CD4-positive, alpha-beta T cell treated with Interleukin-6 for 4 hours (primary cell): ENCODE results near the gene PTPRA.

ENCODE experiments used
- DNase-seq: peaks from one replicate; pipeline ENCODE4 v3.0.0-alpha.2; 2020; ENCODE audit warnings: mixed read lengths

The PTPRA gene

DNA sequence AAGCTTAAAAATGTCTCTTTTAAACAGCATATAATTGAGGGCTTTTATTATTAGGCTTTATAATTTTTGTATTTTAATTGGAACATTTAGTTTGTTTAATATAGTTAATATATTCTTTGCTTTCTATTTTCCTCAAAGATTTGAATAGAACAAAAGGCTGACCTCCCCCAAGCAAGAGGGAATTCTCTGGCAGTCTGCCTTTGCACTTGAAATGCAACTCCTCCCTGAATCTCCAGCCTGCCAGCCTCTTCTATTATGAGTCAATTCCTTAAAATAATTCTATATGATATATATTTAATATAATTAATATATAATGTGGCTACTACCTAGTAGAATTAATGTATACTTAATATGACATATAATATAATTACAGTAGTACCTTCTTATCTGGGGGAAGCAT lies 69.2 kb downstream of the PTPRA start:
- no peak for DNase-seq

DNA sequence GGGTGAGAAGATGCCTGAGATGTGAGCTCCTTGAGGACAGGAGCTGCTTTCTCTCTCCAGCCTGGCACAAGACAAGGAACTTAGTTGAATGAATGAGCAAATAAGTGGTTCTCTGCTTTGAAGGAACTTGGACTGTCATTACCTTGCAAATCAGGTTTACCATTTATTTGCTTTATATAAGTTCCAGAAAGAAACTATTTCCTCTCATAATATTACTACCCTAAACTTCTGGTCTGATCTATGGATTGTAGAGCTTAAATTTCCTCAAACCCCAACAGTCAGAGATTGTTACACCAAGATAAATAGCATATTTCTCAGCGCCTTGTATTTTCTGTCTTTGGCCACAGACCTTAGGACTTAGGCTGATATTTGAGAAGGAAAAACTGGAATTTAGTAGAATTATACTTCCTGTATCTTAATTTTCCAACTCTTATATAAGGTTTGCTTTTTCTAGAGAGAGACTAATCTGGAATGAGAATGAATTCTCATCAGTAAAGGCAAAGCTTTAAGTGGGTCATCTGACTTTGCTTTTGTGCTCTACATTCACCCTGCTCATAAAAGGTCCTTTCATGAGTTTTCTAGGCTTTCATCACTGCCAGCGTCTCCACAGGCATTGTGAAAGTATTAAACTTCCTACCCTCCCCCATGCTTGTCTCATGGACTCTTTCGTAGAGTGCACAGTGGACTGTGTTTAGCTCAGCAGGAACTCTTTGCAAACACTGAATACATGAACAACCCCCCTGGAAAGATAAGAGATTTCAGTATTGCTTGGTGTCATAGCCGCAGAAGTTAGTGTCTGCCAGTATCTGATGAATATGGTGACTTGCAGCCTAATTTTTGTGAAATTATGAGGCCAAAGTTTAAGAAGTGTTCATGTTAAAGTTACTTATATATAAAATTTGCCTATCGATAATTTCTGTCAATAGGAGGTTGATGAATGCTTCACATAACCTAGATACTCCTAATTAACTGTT lies 74.0 kb downstream of the PTPRA start:
- DNase-seq = no peak

DNA sequence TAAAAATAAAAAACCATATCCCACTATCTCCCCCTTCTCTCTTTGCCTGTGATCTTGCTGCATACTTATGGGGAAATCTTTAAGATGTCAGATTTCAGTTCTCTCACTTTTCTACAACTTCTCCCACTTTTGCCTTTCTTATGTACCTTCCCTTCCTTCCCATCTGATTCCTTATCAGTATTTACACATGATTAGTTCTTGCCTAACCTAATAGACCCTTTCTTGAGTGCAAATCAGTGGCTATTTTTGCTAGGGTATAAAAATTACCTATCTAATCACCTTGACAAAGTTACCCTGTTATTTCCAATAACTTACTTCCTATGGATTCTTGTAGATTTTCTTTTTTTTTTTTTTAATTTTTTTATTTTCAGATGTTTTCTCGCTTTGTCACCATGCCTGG lies 75.7 kb downstream of the PTPRA start:
- no peak for DNase-seq

DNA sequence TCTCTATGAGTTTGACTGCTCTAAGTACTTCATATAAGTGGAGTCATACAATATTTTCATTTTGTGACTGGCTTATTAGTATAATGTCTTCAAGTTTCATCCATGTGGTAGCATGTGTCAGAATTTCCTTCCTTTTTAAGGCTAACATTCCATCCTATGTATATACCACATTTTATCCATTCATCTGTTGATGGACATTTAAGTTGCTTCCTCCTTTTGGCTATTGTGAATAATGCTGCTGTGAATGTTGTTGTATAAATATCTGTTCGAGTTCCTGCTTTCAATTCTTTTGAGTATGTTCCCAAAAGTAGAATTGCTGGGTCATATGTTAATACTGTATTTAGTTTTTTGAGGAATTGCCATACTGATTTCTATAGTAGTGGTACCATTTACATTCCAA lies 79.5 kb downstream of the PTPRA start:
- no peak for DNase-seq

DNA sequence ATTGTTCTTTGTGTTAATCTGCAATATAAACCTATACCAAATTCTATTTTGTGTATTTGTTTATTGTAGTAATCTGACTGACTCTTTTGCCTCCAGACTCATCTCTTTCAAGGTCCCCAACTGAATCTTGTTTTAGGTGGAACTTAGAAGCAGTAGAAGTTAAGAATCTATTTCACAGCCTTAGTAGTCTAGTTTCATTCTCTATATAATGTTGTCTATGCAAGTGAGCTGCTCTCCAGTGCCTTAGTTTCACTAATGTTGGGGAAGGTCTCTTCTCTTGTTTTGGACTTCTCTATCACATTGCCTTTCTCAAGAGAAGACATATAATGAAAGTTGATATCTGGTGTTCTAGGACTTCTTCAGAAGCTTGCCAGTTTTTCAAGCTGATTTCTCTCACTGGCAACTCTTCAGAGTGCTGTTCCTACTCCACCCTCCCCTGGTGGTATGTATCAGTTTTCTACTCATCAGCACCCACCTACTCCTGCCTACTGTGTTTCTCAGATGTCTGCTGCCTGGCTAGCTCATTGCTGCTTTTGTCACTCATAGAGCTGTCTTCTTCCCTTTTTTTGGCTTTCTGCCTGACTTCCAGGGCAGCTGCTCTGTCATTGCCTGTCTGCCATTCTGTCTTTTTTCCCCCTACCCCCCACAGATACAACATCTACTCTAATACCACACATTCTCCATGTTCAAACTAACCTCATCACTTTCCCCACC lies 82.1 kb downstream of the PTPRA start:
- DNase-seq = no peak

DNA sequence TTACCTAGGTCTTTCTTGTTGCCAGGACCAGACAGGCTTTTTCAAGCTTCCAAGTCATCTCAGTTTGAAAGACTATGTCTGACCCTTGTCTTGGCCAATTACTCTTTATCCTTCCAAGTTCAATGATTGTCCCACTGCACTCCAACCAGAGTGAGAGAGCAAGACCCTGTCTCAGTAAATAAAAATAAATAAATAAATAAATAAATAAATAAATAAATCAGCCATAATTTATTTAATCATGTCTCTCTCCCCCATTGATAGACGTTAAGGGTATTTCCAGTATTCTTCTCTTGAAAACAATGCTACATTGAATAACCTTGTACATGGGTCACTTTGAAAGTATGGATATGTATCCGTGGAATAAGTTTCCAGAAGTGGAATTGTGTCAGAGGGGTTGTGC lies 83.2 kb downstream of the PTPRA start:
- DNase-seq = no peak

DNA sequence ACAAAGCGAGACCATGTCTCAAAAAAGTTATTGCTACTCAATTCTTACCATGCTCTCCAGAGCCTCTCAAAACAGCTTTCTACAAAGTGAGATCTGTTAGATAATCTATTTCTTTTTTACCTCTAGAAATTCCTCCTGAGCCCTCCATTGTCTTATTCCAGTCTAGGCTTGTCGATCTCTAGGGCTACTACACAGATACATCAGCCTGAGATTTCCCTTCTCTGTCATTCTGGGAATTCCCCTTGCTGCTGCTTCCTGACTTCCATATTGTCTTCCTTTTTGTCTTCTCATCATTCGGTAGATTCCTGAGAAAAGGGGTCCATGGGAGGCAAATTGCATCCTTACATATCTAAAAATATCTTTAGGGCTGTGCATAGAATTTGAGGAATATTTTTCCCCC lies 94.6 kb downstream of the PTPRA start:
- DNase-seq = no peak

DNA sequence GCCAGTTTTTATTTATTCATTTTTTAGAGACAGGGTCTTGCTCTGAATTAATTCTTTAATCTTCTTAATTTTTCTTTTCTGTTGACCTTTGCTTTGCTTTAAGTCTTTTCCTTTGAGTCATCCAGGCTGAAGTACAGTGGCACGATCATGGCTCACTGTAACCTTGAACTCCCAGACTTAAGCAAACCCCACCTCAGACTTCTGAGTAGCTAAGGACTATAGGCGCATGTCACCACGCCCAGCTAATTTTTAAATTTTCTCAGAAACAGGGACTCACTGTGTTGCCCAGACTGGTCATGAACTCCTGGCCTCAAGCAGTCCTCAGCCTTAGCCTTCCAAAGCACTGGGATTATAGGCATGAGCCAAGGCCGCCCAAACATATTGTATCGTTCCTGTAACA lies 98.8 kb downstream of the PTPRA start:
- DNase-seq = no peak

DNA sequence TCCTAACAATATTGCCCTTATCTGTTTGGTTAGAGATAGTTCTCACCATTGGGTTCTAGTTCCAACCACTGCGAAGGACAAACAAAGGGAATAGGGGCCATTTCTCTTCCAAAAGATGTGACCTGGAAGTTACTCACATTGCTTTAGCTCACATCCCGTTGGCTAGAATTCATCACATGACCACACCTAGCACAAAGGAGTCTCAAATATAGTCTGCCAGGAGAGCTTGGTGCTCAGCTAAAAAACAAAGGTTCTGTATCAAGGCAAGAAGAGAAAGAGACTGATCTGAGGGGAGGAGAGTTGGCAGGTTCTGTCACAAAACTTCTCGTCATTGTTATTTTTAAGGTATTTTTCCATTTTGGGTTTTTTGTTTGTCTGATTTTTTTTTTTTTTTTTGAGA lies 100.3 kb downstream of the PTPRA start:
- no peak for DNase-seq

DNA sequence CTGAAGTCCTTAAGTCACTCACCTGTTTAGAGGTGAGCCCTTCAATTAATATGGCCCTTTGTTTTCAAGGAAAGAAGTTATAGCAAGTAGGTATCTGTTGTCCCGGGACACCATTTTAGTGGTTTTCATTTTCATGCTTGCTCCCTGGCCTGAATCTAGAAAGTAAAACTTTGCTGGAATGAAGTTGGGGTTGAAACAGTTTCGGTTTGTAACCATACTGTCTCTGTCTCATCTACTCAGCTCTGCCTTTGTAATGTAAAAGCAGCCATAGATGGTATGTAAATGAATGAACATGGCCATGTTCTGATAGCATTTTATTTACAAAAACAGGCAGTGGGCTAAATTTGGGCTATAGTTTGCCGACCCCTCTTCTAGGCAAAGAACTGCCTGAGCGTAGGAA lies 105.2 kb downstream of the PTPRA start:
- no peak for DNase-seq

DNA sequence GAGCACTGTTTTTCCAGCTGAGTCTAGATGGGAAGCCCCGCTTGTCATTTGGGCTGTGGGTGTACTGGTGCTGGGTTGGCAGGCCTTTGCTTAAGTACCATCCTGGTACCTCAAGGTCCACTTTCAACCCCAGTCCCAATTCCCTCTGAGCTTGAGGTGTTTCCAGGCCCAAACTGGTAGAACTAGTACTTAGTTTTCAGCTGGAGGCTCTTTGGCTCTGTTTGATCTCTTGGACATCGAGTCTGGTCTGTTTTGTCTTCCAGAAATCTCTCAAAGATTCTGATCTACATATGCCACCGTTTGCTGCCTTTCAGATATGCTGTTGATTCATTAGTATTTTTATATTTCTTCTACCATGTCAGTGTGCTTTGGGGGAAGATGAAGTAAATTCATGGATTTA lies 108.4 kb downstream of the PTPRA start:
- DNase-seq = no peak

DNA sequence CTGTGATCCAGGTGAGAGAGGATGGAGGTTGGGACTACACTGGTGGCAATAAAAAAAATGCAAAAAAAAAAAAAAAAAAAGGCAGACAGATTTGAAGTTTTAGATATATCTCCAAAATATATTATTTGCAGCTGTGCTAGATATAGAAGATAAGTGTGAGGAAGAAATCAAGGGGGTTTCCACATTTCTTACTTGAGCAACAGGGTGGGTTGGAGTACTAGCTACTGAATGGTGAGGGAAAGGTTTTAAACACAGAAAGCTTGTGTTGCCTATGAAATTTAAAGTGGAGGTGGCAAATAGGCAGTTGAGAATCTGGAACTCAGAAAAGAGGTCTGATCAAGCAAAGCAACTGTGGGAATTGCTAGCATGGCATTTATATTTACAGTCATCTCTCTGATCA lies 110.2 kb downstream of the PTPRA start:
- no peak for DNase-seq

DNA sequence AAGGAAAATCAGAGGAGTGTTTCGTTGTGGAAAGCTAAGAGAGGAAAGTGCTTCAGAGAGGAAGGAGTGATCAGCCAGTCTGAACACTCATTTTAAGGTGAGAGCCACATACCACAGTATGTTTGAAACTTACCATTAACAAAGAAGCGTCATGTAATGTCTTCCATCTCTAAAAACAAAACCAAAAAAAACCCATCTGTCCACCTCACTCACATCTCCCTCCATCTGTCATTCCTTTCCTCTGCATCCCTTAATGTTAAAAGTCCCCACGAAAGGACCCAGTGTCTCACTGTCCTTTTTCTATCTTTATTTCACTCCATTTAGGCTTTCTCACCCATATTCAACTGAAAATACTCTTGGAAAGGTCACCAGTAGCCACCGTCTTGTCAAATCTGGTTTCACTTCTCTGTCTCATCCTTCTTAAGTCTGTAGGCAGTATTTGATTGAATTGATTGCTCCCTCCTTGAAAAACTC lies 110.8 kb downstream of the PTPRA start:
- DNase-seq = no peak

DNA sequence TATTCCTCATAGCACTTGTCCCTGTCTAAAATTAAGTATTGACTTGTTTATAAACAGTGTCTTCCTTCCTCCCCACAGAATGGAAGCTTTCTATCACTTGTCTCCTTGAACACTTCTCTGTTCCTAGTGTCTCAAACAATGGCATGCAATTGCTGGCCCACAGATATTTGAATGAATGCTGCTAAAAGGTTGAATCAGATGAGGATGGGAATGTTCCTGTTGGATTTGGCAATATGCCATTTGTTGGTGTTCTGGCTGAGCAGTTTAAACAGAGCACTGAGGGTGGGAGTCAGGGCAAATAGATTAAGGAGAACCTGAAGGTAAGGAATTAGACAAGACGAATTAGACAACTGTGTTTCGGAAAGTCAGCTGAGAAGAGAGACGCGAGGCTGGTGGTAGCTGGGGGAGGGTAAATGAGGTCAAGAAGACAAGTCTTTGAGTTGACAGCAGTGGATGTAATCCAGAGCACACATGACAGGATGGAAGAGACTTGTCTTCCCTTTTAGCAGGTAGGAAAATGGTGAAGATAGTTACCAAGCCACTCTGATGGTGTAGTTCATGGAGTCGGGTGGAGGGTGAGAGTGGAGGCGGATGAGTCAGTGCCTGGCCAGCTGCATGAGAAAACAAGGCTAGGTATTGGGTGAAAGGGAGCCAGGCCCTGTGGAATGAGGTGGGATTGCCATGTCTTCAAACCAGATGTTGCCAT lies 111.8 kb downstream of the PTPRA start:
- DNase-seq = no peak

DNA sequence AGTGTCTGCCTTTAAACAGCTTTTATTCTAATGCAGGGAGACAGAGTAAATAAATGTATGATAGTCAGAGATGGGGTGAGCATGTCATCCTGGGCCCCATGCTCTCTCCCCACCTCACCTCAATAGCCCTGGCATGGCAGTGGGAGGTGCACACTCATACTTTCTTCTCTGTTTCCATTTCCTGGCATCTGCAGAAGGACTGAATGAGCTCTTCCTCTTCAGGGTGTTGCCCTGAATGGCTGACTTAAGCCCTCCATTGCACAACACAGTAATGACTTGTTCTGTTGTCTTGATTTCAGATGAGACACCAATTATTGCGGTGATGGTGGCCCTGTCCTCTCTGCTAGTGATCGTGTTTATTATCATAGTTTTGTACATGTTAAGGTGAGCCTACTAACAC lies 113.2 kb downstream of the PTPRA start:
- DNase-seq = no peak

DNA sequence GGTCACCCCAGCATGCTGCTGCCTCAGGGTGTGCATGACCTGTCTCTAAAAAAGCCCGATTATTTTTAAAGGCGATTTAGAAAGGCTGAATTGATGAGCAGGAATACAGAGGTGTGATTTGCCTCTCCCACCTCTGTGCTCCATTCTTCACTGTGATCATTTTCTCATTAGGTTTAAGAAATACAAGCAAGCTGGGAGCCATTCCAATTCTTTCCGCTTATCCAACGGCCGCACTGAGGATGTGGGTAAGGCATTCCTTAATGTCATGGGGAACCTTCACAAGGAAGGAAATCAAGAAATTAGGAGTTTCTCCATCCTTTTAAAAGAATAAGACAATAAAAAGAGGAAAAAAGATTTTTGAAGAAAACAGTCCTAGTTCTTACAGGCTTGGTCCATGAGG lies 114.6 kb downstream of the PTPRA start:
- DNase-seq = no peak

DNA sequence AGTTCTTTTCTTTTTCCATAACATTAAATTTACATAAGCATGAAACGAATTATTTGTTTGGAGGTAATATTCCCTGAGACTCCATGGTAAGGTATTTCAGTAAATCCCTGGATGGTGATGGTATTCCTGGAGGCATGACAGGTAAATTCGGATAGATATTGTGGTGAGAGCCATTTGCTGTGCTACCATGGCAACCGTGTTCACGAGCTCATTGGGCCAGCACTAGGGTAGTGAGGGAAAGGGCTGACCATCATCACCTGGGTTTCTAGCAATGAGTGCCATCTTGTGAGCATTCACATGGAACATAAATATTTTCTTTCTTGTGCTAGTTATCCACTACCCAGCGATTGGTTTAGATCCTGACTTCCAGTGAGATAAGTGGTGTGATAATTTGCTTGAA lies 118.3 kb downstream of the PTPRA start:
- DNase-seq = no peak

DNA sequence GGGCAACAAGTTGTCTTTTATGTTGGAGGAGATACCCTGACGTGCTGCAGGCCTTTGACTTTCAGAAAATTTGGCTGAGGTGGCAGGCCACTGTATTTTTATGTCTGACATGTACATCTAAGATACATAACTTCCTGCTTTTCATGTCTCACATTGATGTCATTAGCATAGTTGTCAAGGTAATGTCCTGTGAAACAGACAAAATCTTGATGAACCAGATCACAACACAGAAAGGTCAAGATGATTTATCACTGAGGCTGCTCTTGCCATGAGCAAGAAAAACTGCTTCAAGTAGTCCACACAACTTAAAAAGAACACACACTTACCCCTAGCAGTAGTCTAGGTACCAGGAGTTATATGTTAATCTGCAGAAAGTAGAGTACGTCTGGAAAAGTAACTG lies 120.0 kb downstream of the PTPRA start:
- DNase-seq = no peak

DNA sequence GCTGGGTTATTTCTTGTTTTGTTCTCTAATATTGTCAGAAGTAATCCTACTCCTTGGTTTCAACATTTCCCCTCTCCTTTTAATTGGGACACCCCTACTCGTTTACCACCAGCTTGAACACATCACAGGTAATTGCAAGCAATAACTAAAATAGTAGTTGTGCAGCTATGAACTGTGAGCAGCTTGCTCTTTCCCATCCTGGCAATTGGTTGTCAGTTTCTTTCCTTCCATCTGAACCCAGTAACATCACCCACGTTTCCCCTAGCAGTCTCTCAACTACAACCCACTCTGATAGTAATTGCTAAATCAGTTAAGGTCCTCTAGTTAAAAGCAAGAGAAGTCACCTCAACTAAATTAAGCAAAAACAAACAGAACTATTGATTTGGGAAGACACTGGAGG lies 122.5 kb downstream of the PTPRA start:
- no peak for DNase-seq

DNA sequence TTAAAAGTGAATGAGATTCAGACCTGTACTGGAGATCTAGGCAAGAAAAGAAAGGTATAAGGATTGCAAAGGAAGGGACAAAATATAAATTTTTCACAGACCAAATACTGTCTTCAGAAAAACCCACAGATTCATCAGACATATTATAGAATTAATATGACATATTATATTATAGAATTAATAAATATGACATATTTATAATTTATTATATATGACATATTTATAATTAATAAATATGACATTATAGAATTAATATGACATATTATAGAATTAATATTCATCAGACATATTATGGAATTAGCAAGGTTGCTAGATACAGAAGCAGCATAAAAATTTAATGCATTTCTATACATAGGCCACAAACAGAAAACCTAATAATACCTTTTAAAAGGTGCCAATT lies 125.4 kb downstream of the PTPRA start:
- DNase-seq = no peak

DNA sequence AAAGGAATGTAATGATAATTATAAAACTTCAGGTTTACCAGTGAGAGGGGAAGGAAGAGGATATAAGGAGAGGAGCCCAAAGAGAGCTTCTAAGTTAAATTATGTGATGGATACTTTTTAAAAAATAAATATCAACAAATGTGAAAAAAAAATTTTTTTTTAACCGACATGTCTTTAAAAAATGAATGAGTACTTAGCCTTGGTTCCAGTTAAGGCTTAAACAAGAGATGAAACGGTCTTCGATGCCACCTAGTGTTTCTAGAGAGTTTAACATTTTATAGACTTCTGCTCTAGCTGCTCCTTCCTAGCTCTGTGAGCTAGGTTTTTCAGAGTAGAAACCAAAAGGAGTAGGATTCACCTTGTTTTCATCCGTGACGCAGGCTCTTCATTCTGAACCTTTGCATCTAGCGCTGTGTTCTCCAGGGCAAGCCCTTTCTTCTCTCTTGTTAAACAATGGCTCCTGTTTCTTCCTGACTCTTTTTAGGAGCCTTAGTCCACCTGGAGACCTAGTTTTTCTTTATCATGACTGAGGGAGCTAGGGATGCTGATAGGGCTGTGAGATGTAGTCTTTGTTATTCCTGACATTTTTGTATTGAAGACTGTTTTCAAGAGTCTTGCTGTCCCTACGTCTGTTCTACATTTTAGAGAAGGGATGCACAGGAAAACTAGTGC lies 127.7 kb downstream of the PTPRA start:
- DNase-seq = peak; percentile 10

DNA sequence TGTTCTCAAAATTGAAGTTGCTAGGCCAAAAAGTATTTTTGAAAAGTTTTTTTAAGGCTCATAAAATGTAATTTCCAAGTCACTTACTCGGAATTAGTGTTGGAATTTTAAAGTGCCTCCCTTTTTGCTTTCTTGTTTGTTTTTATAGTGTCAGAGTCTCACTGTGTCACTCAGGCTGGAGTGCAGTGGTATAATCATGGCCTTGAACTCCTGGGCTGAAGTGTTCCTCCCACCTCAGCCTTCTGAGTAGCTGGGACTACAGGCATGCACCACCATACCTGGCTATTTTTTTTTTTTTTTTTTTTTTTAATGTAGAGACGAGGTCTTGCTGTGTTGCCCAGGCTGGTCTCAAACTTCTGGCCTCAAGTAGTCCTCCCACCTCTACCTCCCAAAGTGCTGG lies 130.1 kb downstream of the PTPRA start:
- no peak for DNase-seq
